ENCODE results near the gene ZNF419.

DNA sequence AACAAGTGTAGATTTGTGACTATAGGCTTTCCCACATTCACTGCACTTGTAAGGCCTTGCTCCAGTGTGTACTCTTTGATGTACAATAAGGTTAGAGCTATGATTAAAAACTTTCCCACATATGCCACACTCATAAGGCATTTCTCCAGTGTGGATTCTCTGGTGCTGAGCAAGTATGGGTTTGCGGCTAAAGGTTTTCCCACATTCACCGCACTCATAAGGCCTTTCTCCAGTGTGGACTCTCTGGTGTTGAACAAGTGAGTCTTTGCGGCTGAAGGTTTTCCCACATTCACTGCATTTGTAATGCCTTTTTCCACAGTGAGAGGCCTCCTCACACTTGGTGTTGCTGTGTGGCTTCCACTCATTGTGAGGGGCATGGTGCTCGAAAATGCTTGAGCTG, 13.9 kb upstream of the ZNF419 start:
- TF ChIP-seq CTCF (IDR thresholded peaks at IDR 0.05) (no peak), POLR2A (IDR thresholded peaks at IDR 0.05) (no peak)

Data from Peyer's patch (tissue), 4 donors.